ENCODE data around the gene PCBP3. TPM values are rescaled to one million over a fixed set of nuclear protein-coding genes. Genes with fewer than 3 reads are reported as not detected.

Gene PCBP3
- polyA plus RNA-seq, 1 donor from 2014 or later = 1.7 TPM

GRCh38 chr21:45858180-45858579 is 214.7 kb downstream of the PCBP3 start:
- no peak overlapping the region for H3K9ac ChIP-seq (ENCODE audit: low read length)
- no peaks in the 10 kb centered on the region for H3K79me2 ChIP-seq (replicated peaks; ENCODE audit: insufficient read depth, low read length)
- no peaks in the 10 kb centered on the region for H3K9me2 ChIP-seq (ENCODE audit: insufficient read depth, low read length)
- no peak for TF ChIP-seq POLR2AphosphoS5 (IDR thresholded peaks at IDR 0.05)
- TF ChIP-seq MXI1 (conservative IDR thresholded peaks at IDR 0.05; ENCODE audit: poor library complexity, severe bottlenecking) = no peak
- no peak for TF ChIP-seq TAF1 (IDR thresholded peaks at IDR 0.05; ENCODE audit: low read depth)
- TF ChIP-seq, protein P1, sequence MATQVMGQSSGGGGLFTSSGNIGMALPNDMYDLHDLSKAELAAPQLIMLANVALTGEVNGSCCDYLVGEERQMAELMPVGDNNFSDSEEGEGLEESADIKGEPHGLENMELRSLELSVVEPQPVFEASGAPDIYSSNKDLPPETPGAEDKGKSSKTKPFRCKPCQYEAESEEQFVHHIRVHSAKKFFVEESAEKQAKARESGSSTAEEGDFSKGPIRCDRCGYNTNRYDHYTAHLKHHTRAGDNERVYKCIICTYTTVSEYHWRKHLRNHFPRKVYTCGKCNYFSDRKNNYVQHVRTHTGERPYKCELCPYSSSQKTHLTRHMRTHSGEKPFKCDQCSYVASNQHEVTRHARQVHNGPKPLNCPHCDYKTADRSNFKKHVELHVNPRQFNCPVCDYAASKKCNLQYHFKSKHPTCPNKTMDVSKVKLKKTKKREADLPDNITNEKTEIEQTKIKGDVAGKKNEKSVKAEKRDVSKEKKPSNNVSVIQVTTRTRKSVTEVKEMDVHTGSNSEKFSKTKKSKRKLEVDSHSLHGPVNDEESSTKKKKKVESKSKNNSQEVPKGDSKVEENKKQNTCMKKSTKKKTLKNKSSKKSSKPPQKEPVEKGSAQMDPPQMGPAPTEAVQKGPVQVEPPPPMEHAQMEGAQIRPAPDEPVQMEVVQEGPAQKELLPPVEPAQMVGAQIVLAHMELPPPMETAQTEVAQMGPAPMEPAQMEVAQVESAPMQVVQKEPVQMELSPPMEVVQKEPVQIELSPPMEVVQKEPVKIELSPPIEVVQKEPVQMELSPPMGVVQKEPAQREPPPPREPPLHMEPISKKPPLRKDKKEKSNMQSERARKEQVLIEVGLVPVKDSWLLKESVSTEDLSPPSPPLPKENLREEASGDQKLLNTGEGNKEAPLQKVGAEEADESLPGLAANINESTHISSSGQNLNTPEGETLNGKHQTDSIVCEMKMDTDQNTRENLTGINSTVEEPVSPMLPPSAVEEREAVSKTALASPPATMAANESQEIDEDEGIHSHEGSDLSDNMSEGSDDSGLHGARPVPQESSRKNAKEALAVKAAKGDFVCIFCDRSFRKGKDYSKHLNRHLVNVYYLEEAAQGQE (IDR thresholded peaks at IDR 0.05; ENCODE audit: borderline replicate concordance) = no peak
- TF ChIP-seq EZH2 (IDR thresholded peaks at IDR 0.05; ENCODE audit: borderline replicate concordance, insufficient read depth, low read length, poor library complexity, severe bottlenecking) = no peak
- TF ChIP-seq SMC3 (conservative IDR thresholded peaks at IDR 0.05; ENCODE audit: poor library complexity) = no peak
- TF ChIP-seq RAD21 (conservative IDR thresholded peaks at IDR 0.05) = no peak
- TF ChIP-seq EP300 (conservative IDR thresholded peaks at IDR 0.05; ENCODE audit: poor library complexity, severe bottlenecking) = no peak
- TF ChIP-seq, protein P2, sequence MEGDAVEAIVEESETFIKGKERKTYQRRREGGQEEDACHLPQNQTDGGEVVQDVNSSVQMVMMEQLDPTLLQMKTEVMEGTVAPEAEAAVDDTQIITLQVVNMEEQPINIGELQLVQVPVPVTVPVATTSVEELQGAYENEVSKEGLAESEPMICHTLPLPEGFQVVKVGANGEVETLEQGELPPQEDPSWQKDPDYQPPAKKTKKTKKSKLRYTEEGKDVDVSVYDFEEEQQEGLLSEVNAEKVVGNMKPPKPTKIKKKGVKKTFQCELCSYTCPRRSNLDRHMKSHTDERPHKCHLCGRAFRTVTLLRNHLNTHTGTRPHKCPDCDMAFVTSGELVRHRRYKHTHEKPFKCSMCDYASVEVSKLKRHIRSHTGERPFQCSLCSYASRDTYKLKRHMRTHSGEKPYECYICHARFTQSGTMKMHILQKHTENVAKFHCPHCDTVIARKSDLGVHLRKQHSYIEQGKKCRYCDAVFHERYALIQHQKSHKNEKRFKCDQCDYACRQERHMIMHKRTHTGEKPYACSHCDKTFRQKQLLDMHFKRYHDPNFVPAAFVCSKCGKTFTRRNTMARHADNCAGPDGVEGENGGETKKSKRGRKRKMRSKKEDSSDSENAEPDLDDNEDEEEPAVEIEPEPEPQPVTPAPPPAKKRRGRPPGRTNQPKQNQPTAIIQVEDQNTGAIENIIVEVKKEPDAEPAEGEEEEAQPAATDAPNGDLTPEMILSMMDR (IDR thresholded peaks at IDR 0.05; ENCODE audit: poor library complexity, severe bottlenecking) = no peak
- H3F3A ChIP-seq (ENCODE audit: insufficient read depth, low read length, poor library complexity, severe bottlenecking) = no peaks in the 10 kb centered on the region
- H3K4me2 ChIP-seq (ENCODE audit: low read length) = no peak overlapping the region
- no peak overlapping the region for H3K27ac ChIP-seq (ENCODE audit: low read length)
- no peaks in the 10 kb centered on the region for H3K9me3 ChIP-seq (ENCODE audit: low read length)
- H3K27me3 ChIP-seq (ENCODE audit: insufficient read depth, low read depth, low read length) = no peaks in the 10 kb centered on the region
- no peak overlapping the region for H3K4me3 ChIP-seq (ENCODE audit: low read length)
- no peaks in the 10 kb centered on the region for H3K36me3 ChIP-seq (ENCODE audit: insufficient read depth, low read length)
- H2AFZ ChIP-seq (ENCODE audit: low read depth, low read length) = no peak overlapping the region
- no peaks in the 10 kb centered on the region for H4K20me1 ChIP-seq (ENCODE audit: insufficient read depth)

GRCh38 chr21:45859041-45859761 is 215.7 kb downstream of the PCBP3 start:
- no peak overlapping the region for H3K4me3 ChIP-seq (ENCODE audit: low read length)
- no peak overlapping the region for H3K9ac ChIP-seq (ENCODE audit: low read length)
- H3K9me3 ChIP-seq (ENCODE audit: low read length) = no peaks in the 10 kb centered on the region
- no peaks in the 10 kb centered on the region for H3K27me3 ChIP-seq (ENCODE audit: insufficient read depth, low read depth, low read length)
- no peaks in the 10 kb centered on the region for H3F3A ChIP-seq (ENCODE audit: insufficient read depth, low read length, poor library complexity, severe bottlenecking)
- H2AFZ ChIP-seq (ENCODE audit: low read depth, low read length) = no peak overlapping the region
- no peaks in the 10 kb centered on the region for H4K20me1 ChIP-seq (ENCODE audit: insufficient read depth)
- TF ChIP-seq, protein P1 (IDR thresholded peaks at IDR 0.05; ENCODE audit: borderline replicate concordance) = no peak
- TF ChIP-seq MXI1 (conservative IDR thresholded peaks at IDR 0.05; ENCODE audit: poor library complexity, severe bottlenecking) (no peak), EP300 (conservative IDR thresholded peaks at IDR 0.05; ENCODE audit: poor library complexity, severe bottlenecking) (no peak), RAD21 (conservative IDR thresholded peaks at IDR 0.05) (no peak), POLR2AphosphoS5 (IDR thresholded peaks at IDR 0.05) (no peak)
- TF ChIP-seq, protein P2 (IDR thresholded peaks at IDR 0.05; ENCODE audit: poor library complexity, severe bottlenecking) = no peak
- no peaks in the 10 kb centered on the region for H3K9me2 ChIP-seq (ENCODE audit: insufficient read depth, low read length)
- H3K27ac ChIP-seq (ENCODE audit: low read length) = no peak overlapping the region
- no peak overlapping the region for H3K4me2 ChIP-seq (ENCODE audit: low read length)
- H3K79me2 ChIP-seq (replicated peaks; ENCODE audit: insufficient read depth, low read length) = no peaks in the 10 kb centered on the region
- H3K36me3 ChIP-seq (ENCODE audit: insufficient read depth, low read length) = no peaks in the 10 kb centered on the region

All from neural cell (in vitro differentiated cells).